GM18873 (cell line): Measurements from ENCODE around the gene TP53AIP1.
A peak's percentile ranks its signal among the peaks of the same experiment; 100 is the strongest.

Experiments
- ATAC-seq: cut with Tn5 transposase; IDR thresholded peaks from one replicate; pipeline ENCODE4 v1.9.1; 2021; ENCODE audit warnings: mild to moderate bottlenecking, moderate library complexity, moderate number of reproducible peaks; ENCODE audit not compliant: unreplicated experiment, low FRiP score

TP53AIP1 gene, protein sequence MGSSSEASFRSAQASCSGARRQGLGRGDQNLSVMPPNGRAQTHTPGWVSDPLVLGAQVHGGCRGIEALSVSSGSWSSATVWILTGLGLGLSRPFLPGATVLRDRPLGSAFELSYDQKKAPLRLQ

DNA sequence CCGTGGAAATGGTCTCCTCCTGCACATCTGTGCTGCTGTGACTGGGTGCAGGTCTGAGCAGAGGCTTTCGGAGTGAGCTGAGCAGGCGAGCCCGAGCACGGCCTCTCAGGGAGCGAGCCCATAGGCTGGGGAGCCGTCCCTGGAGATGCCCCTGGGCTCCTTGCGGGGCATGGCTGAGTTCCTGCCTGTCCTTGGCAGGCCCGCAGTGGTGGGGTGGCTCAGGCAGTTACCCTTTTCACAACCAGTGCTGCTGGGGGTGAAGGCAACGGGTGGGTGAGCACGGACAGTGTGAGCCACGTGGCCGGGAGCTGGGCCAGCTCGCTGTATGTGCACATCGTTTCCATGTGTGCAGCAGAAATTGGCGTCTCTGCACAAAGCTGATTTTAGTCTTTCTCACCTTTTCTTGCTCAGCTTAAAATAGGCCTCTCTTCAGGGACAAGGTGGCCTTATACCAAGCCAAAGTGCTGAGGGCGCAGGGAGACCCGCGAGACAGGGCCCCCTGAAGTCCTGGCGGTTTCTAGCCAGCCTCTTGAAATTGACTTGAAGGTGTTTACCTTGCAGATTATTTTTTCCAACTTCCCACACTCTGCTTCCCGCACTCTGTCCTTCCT, at the start of gene TP53AIP1:
TSS of gene TP53AIP1 (minus strand) at position 55 of the 611 bp plus-strand sequence. CDS start 5,053 bp downstream, outside the sequence.
- no peak for ATAC-seq

DNA sequence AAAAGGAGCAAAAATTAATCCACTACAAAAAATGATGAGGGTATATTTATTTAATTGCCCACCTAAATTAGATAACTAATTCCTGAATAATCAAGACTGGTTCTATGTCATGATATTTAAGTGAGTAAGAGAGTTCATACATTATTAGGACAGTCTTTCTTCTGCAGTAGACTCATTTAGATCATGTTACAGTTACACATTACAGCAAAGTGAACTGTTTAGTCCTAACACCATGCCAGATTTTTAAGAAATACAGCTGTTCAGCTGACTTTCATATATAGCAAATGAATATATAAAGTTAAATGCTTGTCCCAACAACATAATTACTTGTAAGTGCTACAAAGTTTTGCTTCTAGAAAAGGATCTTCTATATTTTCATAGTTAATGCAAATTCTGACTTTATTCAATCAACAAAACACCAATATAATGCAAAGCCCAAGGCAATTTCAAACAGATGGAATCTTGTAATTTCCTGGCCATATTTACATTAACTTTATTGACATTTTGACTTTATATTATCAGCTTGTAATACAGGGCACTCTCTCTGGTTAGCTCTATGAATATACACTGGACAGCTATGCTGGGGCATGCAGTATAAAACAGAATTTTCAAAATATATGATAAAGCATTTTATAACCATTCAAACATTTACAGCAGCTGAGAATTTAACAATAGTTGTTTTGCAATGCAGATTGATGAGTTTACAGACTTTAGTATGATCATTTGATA, 45.7 kb upstream of the TP53AIP1 start:
- no peak for ATAC-seq

DNA sequence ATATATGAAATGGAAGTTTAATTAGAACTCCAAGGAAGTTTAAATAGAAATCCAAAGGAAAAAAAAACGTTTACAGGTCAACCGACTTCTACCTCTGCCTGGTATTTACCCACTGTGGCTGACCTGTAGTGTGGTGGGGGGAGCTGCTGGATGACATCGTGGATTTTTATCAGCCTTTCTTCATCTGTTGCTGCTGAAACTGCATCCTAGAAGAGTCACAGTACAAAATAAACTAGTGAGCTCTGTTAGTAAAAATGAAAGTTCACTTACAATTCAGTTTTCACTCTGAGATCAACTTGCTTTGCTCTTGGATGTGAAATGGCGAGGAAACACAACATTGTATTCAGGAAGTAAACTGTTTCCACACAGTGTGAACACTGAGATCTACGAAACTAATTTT, 43.2 kb upstream of the TP53AIP1 start:
- ATAC-seq, result no peak

DNA sequence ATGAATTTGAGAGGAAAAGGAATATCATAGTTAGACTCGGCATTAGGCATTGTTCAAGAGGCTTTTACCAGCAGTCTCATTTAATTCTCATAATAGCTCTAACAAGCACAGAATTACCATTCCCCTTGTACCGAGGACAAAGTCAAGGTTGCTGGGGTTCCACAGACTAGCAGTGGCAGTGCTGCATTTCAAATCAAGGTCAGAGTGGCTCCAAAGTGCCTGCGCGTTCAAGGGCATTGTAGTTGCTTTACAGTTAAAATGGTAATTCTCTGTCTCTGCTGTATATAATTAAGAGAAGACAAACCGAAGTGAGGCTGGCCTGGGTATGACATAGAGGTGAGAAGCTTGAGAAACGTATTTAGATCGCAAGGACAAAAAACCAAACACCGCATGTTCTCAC, 40.4 kb upstream of the TP53AIP1 start:
- ATAC-seq, result no peak

DNA sequence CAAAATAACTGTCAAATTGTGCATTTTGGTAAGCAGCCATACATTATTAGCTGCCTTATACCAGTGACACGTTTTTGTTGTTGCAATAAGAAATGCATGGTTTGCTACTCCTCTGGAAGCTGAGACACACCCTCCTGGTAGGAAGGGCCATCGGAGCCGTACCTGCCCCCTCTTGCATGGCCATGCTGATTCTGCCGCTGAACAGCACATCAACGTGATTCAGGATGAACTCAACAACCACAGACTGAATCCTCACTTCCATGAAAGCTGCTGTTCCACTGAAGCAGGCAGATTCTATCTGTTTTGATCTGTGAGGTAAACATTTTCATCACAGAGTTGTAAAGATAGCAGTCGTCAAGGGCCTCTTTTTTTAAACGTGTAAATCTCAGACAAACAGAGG, 38.6 kb upstream of the TP53AIP1 start:
- ATAC-seq, result no peak

DNA sequence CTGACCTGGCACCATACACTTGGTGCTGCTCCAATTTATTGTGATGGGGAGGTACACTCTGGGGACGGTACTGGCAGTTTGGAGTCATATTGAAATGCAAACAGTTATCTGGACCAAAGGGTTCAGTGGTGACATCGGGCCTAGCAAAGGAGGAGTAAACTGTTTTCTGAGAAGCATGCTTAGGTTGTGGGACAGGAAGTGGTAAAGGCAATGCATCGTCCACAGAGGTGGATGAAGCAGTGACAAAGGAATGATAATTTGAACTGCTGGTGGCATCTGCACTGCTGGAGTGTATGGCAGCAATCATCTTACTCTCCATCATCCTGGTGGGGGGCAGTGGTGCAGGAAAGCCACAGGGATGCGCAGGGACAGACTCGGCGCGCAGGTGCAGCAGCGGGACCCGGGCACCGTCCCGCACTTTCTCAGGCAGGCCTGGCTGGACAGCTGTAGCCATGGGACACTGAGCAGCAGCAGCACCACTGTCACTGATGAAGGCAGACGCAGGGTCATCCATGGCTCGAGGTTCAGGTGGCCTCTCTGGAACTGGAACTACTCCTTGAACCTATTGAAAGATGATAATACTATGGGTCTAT, 28.0 kb upstream of the TP53AIP1 start:
- no peak for ATAC-seq

DNA sequence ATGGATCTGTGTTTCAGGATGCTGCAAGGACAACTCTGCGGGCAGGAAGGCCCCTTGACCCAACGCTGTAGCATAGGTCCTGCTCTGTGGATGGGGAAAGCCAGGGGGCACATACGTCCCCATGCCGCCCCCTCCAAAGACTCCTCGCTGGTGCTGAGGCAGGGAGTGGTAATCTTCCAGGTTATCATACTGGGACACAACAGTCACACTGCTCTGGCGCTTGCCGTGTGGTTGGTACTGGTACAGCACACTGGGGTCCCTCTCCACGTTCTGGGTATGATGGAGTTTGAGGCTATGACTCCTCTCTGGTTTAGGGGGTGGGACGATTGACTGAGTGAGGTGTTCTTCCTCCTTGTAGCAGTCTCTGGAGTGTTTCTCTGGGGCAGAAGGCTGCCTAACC, 26.2 kb upstream of the TP53AIP1 start:
- no peak for ATAC-seq

DNA sequence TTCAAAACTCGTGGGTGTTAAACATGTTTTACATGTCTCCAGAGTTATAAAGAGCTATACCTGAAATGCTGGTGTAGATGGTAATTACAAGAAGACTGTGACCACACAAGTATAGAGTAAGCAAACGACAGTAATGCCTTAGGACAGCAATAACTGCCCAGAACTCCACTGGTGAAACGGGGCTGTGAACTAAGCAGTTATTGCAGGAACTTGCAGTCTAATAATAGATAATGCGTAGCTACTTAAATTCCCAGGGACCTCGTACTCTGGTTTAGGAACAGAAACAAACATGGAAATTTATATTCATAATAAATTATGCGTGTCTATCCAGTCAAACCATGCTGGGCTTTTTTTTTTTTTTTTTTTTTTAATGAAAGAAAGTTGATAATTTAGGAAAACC, 24.9 kb upstream of the TP53AIP1 start:
- no peak for ATAC-seq

DNA sequence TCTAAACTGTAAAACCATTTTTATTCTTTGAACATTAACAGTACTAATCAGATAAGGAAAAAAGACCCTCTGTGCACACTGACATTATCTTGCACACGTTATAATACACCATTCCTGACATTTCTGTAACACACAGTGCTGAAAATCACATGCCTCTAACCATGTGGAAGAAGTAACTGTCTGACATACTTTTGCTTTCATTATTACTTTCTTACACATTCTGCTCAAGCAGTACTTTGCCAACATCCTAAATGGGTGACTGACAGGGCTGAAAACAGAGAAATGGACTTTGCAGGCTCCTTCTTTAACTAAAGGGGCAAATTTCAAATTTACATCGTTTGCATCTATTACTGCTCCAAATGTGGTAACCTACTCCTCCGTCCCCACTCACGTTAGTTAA, 22.8 kb upstream of the TP53AIP1 start:
- peak; percentile 99 for ATAC-seq

DNA sequence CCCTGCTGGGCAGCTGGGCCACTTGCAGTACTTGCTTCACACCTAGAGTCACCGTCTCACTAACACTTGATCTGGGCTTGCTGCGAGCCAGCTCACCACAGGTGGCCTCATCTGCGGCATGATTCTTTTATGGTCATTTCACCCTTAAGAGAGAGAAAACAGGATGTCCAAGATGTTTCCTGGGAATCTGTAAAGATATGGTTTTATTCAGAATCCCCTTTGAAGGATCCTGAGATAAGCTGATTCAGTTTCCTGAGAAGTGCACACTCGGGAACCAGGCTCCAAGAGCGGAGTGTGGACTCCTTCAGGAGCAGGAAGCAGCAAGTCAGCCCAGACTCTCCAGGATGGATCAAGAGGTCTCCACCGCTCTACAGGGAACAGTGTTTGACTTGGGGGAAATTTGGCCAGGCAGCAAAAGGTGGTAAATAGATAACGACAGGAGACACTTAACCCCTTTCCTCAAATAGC, 21.8 kb upstream of the TP53AIP1 start:
- no peak for ATAC-seq

DNA sequence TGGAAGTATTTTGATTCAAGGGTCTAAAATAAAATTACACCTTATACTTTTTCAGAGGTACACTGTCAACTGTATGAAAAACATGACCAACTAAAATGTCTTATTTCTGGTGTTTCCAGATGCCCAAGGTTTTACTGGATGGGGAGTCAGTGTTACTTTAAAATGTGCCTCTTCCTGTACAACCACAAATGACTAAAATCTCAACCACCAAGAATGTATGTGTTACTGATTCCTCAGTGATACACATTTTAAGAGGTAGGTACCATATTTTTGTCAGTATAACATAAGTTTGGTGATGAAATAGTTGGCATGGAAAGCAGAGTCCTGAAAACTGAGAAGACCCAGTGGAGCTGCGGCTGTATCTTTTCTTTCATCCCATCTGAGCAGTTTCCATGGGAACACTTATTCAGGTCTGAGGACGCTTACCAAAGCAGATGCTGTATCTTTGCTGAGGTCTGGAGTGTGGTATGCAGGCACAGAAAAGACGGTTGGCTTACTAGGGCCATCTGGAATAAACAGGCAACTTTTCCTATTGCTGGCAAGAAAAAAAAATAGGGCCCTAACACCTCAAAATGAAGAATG, 21.2 kb upstream of the TP53AIP1 start:
- ATAC-seq, result no peak

DNA sequence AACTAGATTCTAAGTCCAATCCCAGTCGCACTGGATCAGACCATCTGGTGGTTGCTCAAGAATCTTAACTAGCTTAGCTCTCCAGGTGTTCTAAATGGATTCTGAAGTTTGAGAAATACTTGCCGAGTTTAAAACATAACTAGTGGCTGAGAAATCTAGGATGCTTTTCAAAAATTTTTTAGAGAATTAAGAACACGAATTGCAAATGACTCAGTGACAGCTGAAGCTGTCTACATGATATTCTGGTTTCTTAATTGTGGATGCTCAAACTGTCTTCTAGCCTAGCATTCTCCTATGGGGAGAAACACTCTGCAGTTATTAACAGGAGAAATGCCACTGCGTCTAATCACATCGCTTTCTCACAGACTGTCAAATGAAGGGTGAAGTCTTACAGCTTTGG, 20.2 kb upstream of the TP53AIP1 start:
- ATAC-seq, result no peak

DNA sequence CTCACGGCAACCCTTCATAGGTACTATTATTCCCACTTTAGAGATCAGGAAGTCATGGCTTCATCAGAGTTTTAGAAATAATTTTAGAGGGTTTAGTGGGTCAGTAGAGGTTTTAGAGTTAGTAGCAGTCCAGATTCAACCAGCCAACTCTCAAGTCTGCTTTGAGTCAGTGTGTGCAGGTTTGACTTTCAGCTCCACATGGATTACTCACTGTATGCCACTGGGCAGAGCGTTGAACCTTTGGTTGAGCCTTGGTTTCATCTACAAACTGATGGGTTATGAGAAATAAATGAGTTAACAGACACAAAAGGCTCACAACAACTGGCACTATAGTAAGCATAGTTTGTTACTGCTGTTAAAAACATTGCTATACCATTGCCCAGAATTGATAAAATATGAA, 19.0 kb upstream of the TP53AIP1 start:
- no peak for ATAC-seq

DNA sequence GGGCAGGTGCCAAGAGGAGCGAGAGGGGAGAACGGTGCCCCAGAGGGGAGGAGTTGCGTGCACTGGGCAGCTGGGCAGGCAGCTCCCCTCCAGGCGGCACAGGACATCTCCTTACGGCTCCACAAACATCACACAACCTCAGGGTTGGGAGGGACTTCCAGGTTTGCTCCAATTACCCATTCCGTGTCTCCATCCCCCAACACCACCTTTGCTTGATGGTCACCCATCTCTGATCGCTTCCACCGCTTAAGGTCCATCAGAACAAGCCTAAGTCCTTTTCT, 14.5 kb upstream of the TP53AIP1 start:
- ATAC-seq, result no peak

DNA sequence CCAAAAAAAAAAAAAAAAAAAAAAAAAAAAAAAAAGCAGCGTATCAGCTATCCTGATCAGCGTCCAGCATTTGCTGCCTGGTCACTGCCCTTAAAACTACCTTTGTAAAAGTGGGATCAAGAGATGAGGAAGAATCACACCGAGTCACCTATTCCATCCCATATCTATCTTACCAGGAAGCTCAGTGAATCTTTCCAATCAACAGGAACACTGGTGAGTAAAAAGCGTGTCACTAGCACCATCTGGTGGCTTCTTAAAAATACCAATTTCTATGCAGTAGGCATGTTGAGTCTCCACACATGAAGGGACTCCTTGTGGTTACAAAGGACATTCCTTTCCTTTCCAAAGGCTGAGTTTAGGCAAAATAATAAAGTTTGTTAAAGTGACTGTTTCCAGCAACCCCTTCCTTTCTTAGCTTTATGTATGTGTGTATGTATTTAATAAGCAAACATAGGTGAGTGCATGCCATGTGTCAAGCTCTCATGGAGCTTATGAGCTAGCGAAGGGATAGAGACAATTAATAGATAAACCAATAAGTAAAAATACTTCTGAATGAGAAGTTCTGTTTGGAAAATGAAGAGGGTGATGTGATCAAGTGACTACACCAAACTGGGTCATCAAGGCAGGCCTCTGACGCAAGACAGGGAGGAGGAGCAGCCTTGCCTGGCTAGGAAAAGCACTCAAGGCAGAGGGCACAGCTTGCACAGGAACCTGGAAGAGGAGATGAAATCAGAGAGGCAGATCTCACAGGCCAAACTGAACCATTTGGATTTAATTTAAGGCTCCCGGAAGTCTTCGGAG, 13.9 kb upstream of the TP53AIP1 start:
- ATAC-seq, result peak; percentile 61

DNA sequence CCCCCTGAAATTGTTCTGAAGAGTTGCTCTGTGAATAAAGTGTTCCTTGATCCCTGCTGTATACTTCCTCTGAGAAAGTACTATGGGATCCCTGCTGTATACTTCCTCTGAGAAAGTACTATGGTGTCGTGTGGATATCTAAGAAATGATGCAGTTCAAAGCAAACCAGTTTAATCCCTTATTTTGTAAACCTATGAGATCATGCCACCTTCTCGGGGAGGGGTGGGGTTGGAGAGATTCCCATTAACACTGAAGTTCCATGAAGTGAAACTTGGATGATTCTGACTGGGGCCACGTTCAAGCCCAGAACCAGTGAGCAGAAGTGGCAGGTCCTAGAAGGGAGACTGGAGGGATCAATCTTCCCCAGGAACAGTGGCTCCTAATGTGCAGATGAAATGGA, 13.0 kb upstream of the TP53AIP1 start:
- ATAC-seq, result no peak

DNA sequence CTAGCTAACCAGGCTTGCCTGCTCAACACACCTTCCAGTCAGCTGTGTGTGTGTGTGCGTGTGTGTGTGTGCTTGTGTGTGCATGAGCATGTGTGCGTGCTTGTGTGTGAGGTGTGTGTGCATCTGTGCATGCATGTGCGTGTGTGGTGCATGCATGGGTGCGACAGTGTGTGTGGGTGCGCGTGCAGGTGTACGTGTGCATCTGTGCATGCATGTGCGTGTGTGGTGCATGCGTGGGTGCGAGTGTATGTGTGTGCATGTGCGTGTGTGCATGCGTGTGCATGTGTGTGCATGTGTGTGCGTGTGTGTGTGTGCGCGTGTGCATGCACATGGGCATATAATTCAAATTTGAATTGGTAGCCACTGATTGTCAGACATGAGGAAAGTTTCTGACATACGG, 10.5 kb upstream of the TP53AIP1 start:
- no peak for ATAC-seq

DNA sequence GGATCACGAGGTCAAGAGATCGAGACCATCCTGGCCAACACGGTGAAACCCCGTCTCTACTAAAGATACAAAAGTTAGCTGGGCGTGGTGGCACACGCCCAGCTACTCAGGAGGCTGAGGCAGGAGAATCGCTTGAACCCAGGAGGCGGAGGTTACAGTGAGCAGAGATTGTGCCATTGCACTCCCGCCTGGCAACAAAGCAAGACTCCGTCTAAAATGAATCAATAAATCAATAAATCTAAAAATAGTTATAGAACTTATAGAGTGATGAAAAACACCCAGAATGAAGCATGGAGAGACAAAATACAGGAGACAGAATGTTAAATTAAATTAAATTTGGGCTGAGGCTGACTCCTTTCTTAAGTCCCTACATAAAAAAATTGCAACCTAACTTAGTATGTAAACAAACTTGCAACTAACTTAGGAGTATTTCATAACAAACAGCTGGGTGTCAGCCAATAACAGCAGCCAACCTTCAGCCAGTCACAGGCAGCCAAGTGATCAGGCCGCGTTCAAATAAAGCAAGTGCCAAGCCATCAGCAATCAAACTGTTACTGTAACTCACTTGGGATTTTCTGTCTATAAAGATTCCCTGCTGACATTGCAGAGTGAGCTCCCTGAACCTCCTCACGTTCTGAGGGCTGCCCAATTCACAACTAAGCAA, 7.3 kb upstream of the TP53AIP1 start:
- no peak for ATAC-seq

DNA sequence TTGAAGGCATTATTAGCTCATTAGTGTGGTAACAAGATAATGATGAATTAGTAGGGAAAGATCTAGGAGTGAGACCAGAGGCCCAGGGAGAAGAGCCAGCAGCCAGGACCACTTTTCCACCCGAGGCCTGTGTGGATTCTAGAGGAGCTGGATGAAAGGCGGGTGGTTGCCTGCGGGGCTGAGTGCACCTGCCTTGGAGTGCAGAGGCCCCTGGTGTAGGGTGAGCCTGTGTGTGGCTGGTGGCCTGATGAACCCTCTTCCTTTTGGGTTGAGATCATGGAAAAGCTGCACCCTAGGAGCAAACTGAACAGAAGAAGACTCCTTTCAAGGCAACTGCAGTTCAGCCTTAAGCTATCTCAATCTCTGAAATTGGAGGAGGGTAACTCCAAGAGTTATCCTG, 5.9 kb upstream of the TP53AIP1 start:
- no peak for ATAC-seq

DNA sequence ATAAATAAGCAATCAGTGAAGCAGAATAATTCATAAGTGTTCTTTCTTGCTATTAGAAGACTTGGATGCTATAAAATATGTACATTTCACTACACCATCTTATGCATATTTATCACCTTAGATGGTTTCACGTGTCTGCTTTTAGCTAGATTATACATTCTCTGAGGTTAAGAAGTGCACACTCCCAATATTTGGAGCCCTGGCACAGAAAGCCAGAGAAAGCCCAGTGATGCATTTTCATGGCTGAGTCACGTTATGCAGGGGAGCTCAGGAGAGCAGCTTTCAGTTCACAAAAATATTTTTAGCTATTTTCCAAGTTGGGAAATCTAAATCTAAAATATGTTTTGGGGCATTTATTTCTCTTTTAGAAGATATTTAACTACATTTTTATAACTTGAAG, 5.1 kb upstream of the TP53AIP1 start:
- no peak for ATAC-seq
